ENCODE measurements around the gene MAK. TPM values are rescaled to one million over a fixed set of nuclear protein-coding genes. Genes with fewer than 3 reads are reported as not detected.

The MAK gene
- polyA plus RNA-seq (2011; rRNA removed) (0.05 TPM in 2 replicates), polyA plus RNA-seq (2017; fragmentation: RNase III; extraction: RNeasy Plus Mini Kit Qiagen cat#74134 plus additional on column Dnase treatment) (0.07 to 0.09 TPM (median 0.07 TPM) in 3 replicates), polyA minus RNA-seq (2011; rRNA and poly(A)+ RNA removed) (0.08 and 0.10 TPM in 2 replicates)
- polyA plus RNA-seq (2012; cell fraction: cytosol; rRNA removed), result 0.03 and 0.04 TPM in 2 replicates
- 0.02 and 0.04 TPM in 2 replicates for polyA plus RNA-seq (2012; cell fraction: nucleus; rRNA removed)

- WGBS (ENCODE audit: missing lambda C conversion rate), result 1% methylated on average over 14 of the region's 53 CpGs
- H3K4me2 ChIP-seq, result peak within 1 kb of the TSS; percentile 93
- FAIRE-seq, result no peak
- ATAC-seq, result peak; percentile 96 to 99
- H3K4me1 ChIP-seq, result no peaks in the 10 kb centered on the region
- DNase-seq (ENCODE audit: low read depth in 1 of 2, low spot score in 1 of 2), result peak; percentile 80 to 83
- peak within 1 kb of the TSS; percentile 15 to 69; a peak in 3 of 6 replicates for H3K27ac ChIP-seq
- H3K4me3 ChIP-seq, result peak within 1 kb of the TSS; percentile 50
- ChIA-PET CTCF (interaction anchor here (1.0 to 1.7 kb wide), 2 partner anchors 49 kb away, joined by 3 to 5 read pairs; partner anchors contain the start of gene SYCP2L), POLR2A (no interaction called here)
- H3K9me3 ChIP-seq, result no peaks in the 10 kb centered on the region
- TF ChIP-seq PHF8 (IDR thresholded peaks at IDR 0.05; ENCODE audit: borderline replicate concordance, low read depth), result peak; percentile 58; the same call in 1 of the 2 replicates
- TF ChIP-seq MAX (IDR thresholded peaks at IDR 0.05), result peak; percentile 43; the same call in 1 of the 2 replicates
- TF ChIP-seq E2F6 (IDR thresholded peaks at IDR 0.05; ENCODE audit: borderline replicate concordance, low read depth), result peak; percentile 72; the same call in 1 of the 2 replicates
- TF ChIP-seq ESRRA (IDR thresholded peaks at IDR 0.05; ENCODE audit: borderline replicate concordance, low read length), result no peak
- no peak for TF ChIP-seq EHMT2 (IDR thresholded peaks at IDR 0.05; ENCODE audit: low read depth)
- TF ChIP-seq CEBPB (IDR thresholded peaks at IDR 0.05), result 0 out of 4 replicates have a peak, but pooled peaks of 1 of the 2 experiments have one; percentile 14
- no peak for TF ChIP-seq KDM5A (IDR thresholded peaks at IDR 0.05)
These were observed at the start of gene MAK for GRCh38 chr6:10837995-10838793. MAK (minus strand) TSS chr6:10838539; CDS start chr6:10830648, 7,891 bp downstream.

- Histone ChIP-seq H3K4me2 (peak within 1 kb of the TSS; percentile 82), H3K27ac (peak within 1 kb of the TSS; percentile 86 to 89)
- TF ChIP-seq RARB (CRISPR knock-in tag; IDR thresholded peaks at IDR 0.05) (no peak), MAFK (IDR thresholded peaks at IDR 0.05; ENCODE audit: partially characterized antibody) (no peak), JUNB (IDR thresholded peaks at IDR 0.05) (no peak), E2F6 (IDR thresholded peaks at IDR 0.05; ENCODE audit: borderline replicate concordance, low read depth) (peak; percentile 49; the same call in 1 of the 2 replicates), POLR2AphosphoS2 (conservative IDR thresholded peaks at IDR 0.05; ENCODE audit: low read length) (no peak), RFX5 (IDR thresholded peaks at IDR 0.05) (no peak), TFCP2L1 (CRISPR knock-in tag; IDR thresholded peaks at IDR 0.05) (no peak), CBX8 (IDR thresholded peaks at IDR 0.05) (no peak), ZFP36 (IDR thresholded peaks at IDR 0.05; ENCODE audit: borderline replicate concordance, partially characterized antibody) (no peak), MAX (IDR thresholded peaks at IDR 0.05) (peak; percentile 91), CTCF (IDR thresholded peaks at IDR 0.05) (peak; percentile 59), MAZ (IDR thresholded peaks at IDR 0.05; ENCODE audit: borderline replicate concordance, low read depth, low read length) (peak; percentile 48; the same call in 1 of the 2 replicates), RNF2 (IDR thresholded peaks at IDR 0.05; ENCODE audit: borderline replicate concordance, low read depth) (no peak), ZSCAN20 (CRISPR knock-in tag; IDR thresholded peaks at IDR 0.05) (no peak), SREBF2 (IDR thresholded peaks at IDR 0.05) (no peak), PBX3 (IDR thresholded peaks at IDR 0.05) (no peak), RAD21 (conservative IDR thresholded peaks at IDR 0.05 in 1 of 2, IDR thresholded peaks at IDR 0.05 in 1 of 2) (peak in 1 of 2 experiments; percentile 15; a peak in 3 of 5 replicates), CEBPB (IDR thresholded peaks at IDR 0.05) (peak in 1 of 2 experiments; percentile 28; a peak in 1 of 4 replicates), BHLHE40 (IDR thresholded peaks at IDR 0.05; ENCODE audit: low read depth, low read length) (no peak), JUN (IDR thresholded peaks at IDR 0.05) (peak in 1 of 2 experiments; percentile 73; a peak in 1 of 5 replicates), CHD2 (IDR thresholded peaks at IDR 0.05; ENCODE audit: low read length, partially characterized antibody) (no peak), NFE2L2 (conservative IDR thresholded peaks at IDR 0.05; ENCODE audit: low read length) (no peak), NR3C1 (IDR thresholded peaks at IDR 0.05) (no peak), HDAC2 (IDR thresholded peaks at IDR 0.05) (no peak), GATA3 (IDR thresholded peaks at IDR 0.05; ENCODE audit: borderline replicate concordance) (peak; percentile 30; the same call in 1 of the 2 replicates)
These were observed 48.6 kb upstream of the MAK start, which contains the start of gene SYCP2L for GRCh38 chr6:10886691-10887502. SYCP2L (plus strand) TSS chr6:10887052; CDS start chr6:10887127, 75 bp downstream.

More at GRCh38 chr6:10886691-10887502, 48.6 kb upstream of the MAK start, which contains the start of gene SYCP2L:
- 2% methylated on average over 20 of the region's 58 CpGs for WGBS (ENCODE audit: missing lambda C conversion rate)
- FAIRE-seq (peak; percentile 51), DNase-seq (ENCODE audit: low read depth in 1 of 2, low spot score in 1 of 2) (peak; percentile 43 to 96), ATAC-seq (peak; percentile 95 to 99)
- Histone ChIP-seq H3K4me3 (peak within 1 kb of the TSS; percentile 84), H3K9me3 (no peaks in the 10 kb centered on the region; the same call in 2 of the 3 replicates), H3K4me1 (0 out of 3 replicates have a peak, but pooled peaks cover 5% of the 10 kb centered on the region)
- ChIA-PET POLR2A (interaction anchor here (0.6 to 1.4 kb wide), 11 partner anchors 11 to 688 kb away, joined by 3 to 7 read pairs (median 3); partner anchors contain the start of gene GCNT2), CTCF (interaction anchor here (0.6 to 2.1 kb wide), 17 partner anchors 9 to 689 kb away, joined by 3 to 11 read pairs (median 4); partner anchors contain the start of gene MAK)
